Endothelial cell of umbilical vein (primary cell): Measurements from ENCODE around the gene OSBPL9.

Source experiments
- CTCF ChIP-seq, 2 donors: IDR thresholded peaks; 1 replicate in 1 of 2; 2 replicates in 1 of 2; pipeline ENCODE4 v1.5.1; 2011; ENCODE audit warnings: low read length in 2 of 2, mild to moderate bottlenecking in 2 of 2, moderate library complexity in 2 of 2, control low read depth in 1 of 2, inconsistent platforms in 1 of 2, low read depth in 1 of 2; ENCODE audit not compliant: insufficient read depth in 1 of 2; ENCODE audit errors: extremely low read depth in 1 of 2
- EZH2 ChIP-seq: IDR thresholded peaks from 2 replicates; pipeline ENCODE4 v1.6.1; 2012; ENCODE audit warnings: borderline replicate concordance, low read depth, mild to moderate bottlenecking, moderate library complexity, low read length, inconsistent platforms; ENCODE audit not compliant: severe bottlenecking
- POLR2A ChIP-seq: IDR thresholded peaks from 2 replicates; pipeline ENCODE4 v1.6.1; 2012; ENCODE audit warnings: low read depth, mild to moderate bottlenecking, control low read depth, low read length
- POLR2AphosphoS5 ChIP-seq: IDR thresholded peaks from 2 replicates; pipeline ENCODE4 v1.6.1; 2012; ENCODE audit warnings: low read depth, mild to moderate bottlenecking, control low read depth, low read length, moderate library complexity; ENCODE audit not compliant: insufficient read depth
- TF ChIP-seq, protein P1 (sequence below): IDR thresholded peaks from 2 replicates; pipeline ENCODE4 v1.6.1; 2011; ENCODE audit not compliant: insufficient read depth, insufficient read length

GRCh38 chr1:51600529-51600928 lies 16.4 kb upstream of the OSBPL9 start:
- TF ChIP-seq CTCF (IDR thresholded peaks at IDR 0.05; ENCODE audit: extremely low read depth in 1 of 2, insufficient read depth in 1 of 2, low read depth in 1 of 2, low read length in 2 of 2), result no peak
- no peak for TF ChIP-seq POLR2A
- TF ChIP-seq, protein P1, sequence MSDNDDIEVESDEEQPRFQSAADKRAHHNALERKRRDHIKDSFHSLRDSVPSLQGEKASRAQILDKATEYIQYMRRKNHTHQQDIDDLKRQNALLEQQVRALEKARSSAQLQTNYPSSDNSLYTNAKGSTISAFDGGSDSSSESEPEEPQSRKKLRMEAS, result no peak
- TF ChIP-seq POLR2AphosphoS5, result no peak
- TF ChIP-seq EZH2, result no peak
